OCI-M2 (cell line): ENCODE data around the gene ADAM22.

Source experiments
- DNase-seq: peaks from one replicate; lab custom pipeline; 2025; ENCODE audit not compliant: unreplicated experiment; lab: John Stamatoyannopoulos, UW

The ADAM22 gene

DNA sequence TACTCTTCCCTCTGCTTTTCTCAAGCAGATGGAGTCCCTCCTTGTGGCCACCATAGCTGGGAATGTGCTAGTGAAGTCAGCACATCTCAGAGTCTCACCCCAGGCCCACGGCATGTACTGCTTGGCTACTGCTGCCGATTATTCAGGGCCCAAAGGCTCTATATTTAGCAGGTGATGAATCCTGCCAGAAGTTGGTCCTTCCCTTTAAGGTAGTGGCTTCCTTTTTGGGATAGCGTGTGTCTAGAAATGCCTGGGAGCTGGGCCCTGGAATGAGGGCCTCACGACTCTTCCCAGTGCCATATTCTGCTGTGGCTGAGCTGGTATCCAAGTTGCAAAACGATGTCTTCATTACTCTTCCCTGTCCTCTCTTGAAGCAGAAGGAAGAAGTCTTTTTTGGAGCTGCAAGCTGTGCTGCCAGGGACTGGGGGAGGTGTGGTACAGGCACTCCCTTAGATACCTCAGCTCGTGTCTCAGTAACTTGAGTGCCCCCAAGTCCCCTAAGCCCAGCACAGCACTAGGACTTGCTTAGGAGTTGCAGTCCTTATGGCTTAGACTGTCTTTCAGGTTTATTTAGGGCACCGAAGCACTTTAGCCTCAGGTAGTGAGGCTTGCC, 100.1 kb downstream of the ADAM22 start:
- DNase-seq, result no peak

GRCh38 chr7:88037050-88037449, 103.0 kb downstream of the ADAM22 start:
- DNase-seq, result no peak

GRCh38 chr7:88040694-88041093, 106.6 kb downstream of the ADAM22 start:
- no peak for DNase-seq

DNA sequence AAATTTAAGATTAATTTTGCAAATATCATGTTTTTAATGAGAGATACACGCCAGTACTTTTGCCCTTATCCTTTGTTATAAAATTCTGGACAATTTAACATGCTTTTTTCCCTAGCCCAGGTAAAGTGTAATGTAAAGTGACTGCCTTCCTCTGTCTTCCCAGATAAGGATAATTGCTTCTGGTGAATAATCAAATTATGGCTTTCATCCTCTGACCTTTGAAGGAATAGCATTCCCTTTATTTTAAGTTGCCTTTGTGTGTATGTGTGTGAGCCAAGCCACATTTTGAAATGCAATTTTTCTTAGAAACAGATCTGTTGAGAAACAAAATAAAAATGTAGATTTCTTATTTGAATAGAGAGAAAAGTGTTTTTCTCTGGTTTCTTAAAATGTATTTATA, 107.5 kb downstream of the ADAM22 start:
- DNase-seq, result no peak

DNA sequence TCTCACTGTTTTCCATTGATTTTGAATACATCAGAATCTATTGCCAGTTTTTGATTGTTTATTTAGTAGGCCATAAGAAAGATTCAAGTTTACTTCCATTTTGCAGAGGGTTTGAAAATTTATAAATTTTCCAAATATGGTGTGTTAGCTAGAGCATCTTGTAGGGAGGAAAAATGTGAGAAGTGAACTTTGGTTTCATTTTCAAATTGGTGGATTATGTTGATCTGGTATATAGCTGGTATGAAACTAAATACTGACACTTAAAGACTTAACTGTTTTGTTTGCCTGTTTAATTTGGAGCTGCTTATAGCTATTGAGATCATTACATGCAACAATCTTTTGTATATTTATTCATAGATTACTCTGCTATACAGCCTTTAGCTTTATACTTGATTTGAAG, 108.1 kb downstream of the ADAM22 start:
- no peak for DNase-seq

GRCh38 chr7:88042803-88043202, 108.8 kb downstream of the ADAM22 start:
- DNase-seq, result no peak

- no peak for DNase-seq
Observed at GRCh38 chr7:88044069-88044468, 110.0 kb downstream of the ADAM22 start.

GRCh38 chr7:88046839-88047573, 113.0 kb downstream of the ADAM22 start:
- no peak for DNase-seq

- DNase-seq, result no peak
Observed at GRCh38 chr7:88057655-88058054, 123.6 kb downstream of the ADAM22 start.

DNA sequence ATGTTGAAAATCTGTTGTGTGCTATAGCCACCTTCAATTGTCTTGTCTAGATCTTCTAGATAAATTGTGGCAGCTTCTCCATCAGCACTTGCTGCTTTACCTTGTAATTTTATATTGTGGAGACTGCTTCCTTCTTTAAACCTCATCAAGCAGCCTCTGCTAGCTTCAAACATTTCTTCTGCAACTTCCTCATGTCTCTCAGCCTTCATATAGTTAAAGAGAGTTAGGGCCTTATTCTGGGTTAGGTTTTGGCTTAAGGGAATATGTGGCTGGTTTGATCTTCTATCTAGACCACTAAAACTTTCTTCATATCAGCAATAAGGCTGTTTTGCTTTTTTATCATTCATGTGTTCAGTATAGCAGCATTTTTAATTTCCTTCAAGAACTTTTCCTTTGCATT, 128.2 kb downstream of the ADAM22 start:
- no peak for DNase-seq

DNA sequence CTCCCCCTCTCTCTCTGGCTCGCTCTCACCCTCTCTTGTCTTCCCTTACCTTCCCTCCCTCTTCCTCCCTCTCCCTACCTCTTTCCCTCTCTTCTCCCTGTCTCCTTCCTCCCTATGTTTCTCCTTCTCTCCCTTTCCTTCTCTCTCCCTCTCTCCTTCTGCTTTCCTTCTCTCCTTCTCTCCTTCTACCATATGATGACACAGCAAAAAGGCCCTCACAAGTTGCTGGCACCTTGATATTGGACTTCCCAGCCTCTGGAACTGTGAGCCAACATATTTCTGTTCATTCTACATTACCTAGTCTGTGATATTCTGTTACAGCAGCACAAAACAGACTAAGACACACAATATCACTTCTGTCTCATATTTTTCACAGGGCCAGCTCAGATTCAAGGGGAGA, 135.0 kb downstream of the ADAM22 start:
- DNase-seq, result no peak

DNA sequence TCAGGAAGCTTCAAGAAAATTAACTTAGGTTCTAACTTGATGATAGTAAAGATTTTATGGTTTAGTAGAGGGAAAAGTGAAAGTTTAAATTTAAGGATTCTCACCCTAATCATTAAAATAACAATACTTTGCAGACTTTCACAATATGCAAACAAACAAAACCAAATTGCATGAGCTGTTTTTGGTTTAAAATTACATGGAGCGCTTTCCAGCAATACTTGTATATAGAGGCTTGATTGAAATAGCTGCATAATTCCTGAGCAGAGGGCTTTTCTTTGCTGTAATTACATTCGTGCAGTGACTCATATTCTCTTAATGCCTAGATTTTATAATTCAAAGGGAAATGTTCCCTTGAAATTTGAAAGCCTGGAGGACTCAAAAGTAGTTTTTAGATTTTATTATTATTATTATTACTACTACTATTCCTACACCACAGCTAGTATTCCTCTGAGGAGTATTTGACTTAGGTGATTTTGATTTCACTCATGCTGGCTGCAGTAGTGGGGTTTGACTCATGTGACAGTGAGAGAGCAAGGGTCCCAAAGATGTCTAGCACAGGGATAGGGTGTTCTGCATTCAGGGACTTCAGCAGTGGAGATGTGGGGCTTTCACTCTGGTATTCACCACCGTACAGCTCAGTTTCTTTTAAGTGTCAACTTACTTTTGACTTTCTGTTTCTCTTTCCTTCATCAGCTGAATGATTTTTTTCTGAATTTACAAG, 138.1 kb downstream of the ADAM22 start:
- no peak for DNase-seq

DNA sequence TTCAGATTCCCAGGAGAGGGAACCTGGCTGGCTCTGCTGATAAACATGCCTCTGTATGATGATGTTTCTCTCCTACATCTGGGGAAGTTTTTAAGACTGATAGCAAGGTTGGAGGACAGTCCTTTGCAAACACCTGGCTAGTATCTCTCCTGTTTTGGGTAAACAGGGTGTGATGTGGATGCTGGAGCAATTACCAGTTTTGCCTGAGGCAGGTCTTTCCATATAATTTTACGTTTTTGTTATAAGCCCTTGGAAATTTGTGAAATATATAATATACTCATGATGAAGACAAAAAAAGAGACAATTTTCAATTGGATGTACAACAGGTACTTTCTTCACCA, 138.6 kb downstream of the ADAM22 start:
- no peak for DNase-seq

- no peak for DNase-seq
Observed at GRCh38 chr7:88073626-88074025, 139.6 kb downstream of the ADAM22 start.

DNA sequence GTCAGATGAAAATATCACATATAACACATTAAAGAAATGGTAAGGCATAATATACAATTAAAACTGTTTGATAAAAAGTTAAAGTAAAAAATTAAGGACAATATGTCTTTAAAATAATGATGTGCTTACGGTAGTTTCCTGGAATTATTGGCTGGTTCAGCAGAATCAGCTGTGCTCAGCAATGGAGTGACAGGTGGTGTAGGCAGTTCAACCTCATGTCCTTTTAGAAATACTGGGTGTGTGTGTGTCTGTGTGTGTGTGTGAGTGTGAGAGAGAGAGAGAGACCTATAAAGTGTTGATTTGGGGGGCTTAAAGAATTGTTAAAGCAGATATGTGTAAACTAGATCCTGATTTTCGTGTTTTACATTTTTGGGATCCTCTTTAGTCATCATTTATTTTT, 141.2 kb downstream of the ADAM22 start:
- no peak for DNase-seq

DNA sequence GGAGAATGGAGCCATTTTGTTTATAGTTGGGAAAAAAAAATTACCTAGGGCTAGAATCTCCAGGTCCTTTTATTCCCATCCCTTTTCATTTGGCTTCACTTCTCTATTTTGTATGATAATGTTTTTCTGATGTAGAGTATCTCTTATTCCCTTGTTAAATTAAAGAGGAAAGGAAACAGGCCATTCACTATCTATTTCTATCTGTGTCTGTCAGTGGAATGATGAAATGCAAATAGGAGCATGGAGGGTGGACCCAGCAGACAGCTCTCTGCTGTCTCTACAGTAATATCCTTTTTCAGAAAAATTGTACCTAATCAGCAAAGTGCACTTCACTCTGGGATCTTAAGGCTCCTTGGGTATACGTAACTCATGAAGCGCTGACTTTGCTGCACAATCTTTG, 149.8 kb downstream of the ADAM22 start:
- no peak for DNase-seq

DNA sequence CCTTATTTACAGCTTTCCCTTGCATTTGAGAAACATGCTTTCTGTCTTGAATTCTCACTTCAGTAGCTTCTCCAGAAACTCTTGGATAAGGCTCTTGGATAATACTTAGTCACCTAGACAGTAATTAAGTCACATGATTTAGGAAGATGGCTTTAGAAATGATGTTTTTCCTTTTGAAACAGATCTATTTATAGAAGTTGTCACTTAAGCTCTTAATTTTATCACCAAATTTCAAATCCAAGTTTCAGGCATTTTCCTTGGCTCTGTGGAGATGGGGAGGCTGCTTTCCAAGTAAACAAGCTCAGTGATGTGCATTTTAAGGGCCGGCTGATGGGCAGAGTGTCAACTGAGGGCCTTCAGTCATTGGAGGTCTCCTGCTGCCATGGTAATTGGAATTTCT, 155.5 kb downstream of the ADAM22 start:
- no peak for DNase-seq

- DNase-seq, result no peak
Observed at GRCh38 chr7:88090240-88090639, 156.2 kb downstream of the ADAM22 start.

GRCh38 chr7:88090671-88091070, 156.6 kb downstream of the ADAM22 start:
- no peak for DNase-seq

DNA sequence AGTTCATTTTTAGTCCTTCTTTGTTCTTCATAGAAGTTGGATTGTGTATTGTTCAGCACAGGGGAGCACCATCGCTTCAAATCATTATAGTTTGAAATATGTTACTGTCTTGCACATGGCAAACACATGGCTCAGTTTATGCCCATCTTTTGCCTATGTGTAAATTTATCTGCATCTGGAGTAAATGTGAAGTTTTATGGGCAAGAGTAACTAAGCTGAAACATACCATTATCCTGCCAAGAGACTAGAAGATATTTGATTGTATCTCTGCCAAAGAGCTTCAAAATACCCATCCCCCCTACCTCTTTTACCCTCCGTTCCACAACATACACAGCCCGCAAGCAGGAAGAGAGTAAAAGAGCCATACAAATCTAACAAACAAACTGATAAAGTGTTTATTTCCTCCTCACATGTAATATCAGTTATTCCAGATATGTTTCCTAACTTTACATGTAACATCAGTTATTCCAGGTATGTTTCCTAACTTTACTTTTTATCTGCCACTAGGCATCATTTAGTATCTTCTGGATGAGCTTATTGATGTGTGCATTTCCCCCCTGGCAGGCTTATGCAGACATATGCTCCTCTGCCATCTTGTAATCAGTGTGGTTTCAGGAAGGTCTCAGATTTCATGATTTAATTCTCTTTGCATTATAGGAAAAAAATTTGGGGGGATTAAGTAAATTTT, 158.1 kb downstream of the ADAM22 start:
- no peak for DNase-seq

DNA sequence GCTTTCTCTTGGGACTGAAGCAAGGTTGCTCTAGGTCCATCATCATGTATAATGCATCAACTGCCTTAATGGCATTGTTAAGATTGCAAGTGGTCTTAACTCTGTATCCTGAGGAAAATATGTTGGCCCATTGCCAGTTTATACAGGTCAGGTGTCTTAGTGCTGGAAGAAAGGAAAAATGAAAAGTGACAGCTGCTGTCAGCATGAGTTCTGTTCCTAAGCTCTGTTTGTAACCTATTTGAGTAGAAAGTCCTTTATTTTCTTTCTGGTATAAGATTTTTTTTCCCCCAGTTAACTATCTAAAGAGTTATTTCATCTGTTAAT, 158.6 kb downstream of the ADAM22 start:
- no peak for DNase-seq

GRCh38 chr7:88101769-88102168, 167.7 kb downstream of the ADAM22 start:
- DNase-seq, result no peak
